Hematopoietic multipotent progenitor cell treated with erythropoietin and hydrocortisone succinate and interleukin-3 and kit ligand, for 15 days (in vitro differentiated cells): ENCODE data around the gene CRISPLD2.
"Not testable (repeated sequence)": the region's sequence is repeated elsewhere in the genome, so short reads cannot be mapped to it uniquely, and the experiment has no call there.

Source experiments
- DNase-seq: peaks from one replicate; pipeline ENCODE4 v3.0.0-alpha.2; 2015; ENCODE audit warnings: low spot score

The CRISPLD2 gene

GRCh38 chr16:84930298-84931106 is 110.7 kb downstream of the CRISPLD2 start:
- no peak for DNase-seq

GRCh38 chr16:84931107-84931494 is 111.3 kb downstream of the CRISPLD2 start:
- no peak for DNase-seq

GRCh38 chr16:84931506-84931905 is 111.7 kb downstream of the CRISPLD2 start:
- no peak for DNase-seq

GRCh38 chr16:84932681-84933080 is 112.9 kb downstream of the CRISPLD2 start:
- DNase-seq: no peak

GRCh38 chr16:84933774-84934631 is 114.2 kb downstream of the CRISPLD2 start:
- DNase-seq: no peak

GRCh38 chr16:84937196-84938005 is 117.6 kb downstream of the CRISPLD2 start:
- DNase-seq: no peak

GRCh38 chr16:84938616-84939015 is 118.8 kb downstream of the CRISPLD2 start:
- not testable (repeated sequence) for DNase-seq

- DNase-seq: no peak
Observed at GRCh38 chr16:84940670-84941551, 121.1 kb downstream of the CRISPLD2 start.

GRCh38 chr16:84941921-84942320 is 122.1 kb downstream of the CRISPLD2 start:
- no peak for DNase-seq

GRCh38 chr16:84942786-84943185 is 123.0 kb downstream of the CRISPLD2 start:
- no peak for DNase-seq

- DNase-seq: no peak
Observed at GRCh38 chr16:84943620-84944019, 123.8 kb downstream of the CRISPLD2 start.

GRCh38 chr16:84947022-84947421 is 127.2 kb downstream of the CRISPLD2 start:
- no peak for DNase-seq

GRCh38 chr16:84947996-84948850 is 128.4 kb downstream of the CRISPLD2 start:
- DNase-seq: no peak

GRCh38 chr16:84948851-84949610 is 129.2 kb downstream of the CRISPLD2 start:
- DNase-seq: no peak

GRCh38 chr16:84949772-84950436 is 130.1 kb downstream of the CRISPLD2 start:
- DNase-seq: no peak

GRCh38 chr16:84950906-84951305 is 131.1 kb downstream of the CRISPLD2 start:
- peak; percentile 49 for DNase-seq

- DNase-seq: peak; percentile 85
Observed at GRCh38 chr16:84952335-84953189, 132.8 kb downstream of the CRISPLD2 start.

- no peak for DNase-seq
Observed at GRCh38 chr16:84953190-84953746, 133.5 kb downstream of the CRISPLD2 start.
